Lower leg skin (tissue), 3 donors: Measurements from ENCODE around the gene EVX1.

ENCODE experiments used
- POLR2A ChIP-seq, 2 donors: fragments of 450-650 bp; IDR thresholded peaks; one replicate each; pipeline ENCODE4 v1.6.1; 2016 to 2017; ENCODE audit warnings: antibody characterized with exemption in 2 of 2, mild to moderate bottlenecking in 1 of 2, moderate library complexity in 1 of 2
- TF ChIP-seq, protein P1 (sequence below), 3 donors: fragments of 450-650 bp; IDR thresholded peaks; one replicate each; pipeline ENCODE4 v1.5.1; 2016; ENCODE audit warnings: antibody characterized with exemption in 3 of 3, mild to moderate bottlenecking in 3 of 3, moderate library complexity in 2 of 3

GRCh38 chr7:27211764-27212204 lies 30.8 kb upstream of the EVX1 start:
- TF ChIP-seq, protein P1, sequence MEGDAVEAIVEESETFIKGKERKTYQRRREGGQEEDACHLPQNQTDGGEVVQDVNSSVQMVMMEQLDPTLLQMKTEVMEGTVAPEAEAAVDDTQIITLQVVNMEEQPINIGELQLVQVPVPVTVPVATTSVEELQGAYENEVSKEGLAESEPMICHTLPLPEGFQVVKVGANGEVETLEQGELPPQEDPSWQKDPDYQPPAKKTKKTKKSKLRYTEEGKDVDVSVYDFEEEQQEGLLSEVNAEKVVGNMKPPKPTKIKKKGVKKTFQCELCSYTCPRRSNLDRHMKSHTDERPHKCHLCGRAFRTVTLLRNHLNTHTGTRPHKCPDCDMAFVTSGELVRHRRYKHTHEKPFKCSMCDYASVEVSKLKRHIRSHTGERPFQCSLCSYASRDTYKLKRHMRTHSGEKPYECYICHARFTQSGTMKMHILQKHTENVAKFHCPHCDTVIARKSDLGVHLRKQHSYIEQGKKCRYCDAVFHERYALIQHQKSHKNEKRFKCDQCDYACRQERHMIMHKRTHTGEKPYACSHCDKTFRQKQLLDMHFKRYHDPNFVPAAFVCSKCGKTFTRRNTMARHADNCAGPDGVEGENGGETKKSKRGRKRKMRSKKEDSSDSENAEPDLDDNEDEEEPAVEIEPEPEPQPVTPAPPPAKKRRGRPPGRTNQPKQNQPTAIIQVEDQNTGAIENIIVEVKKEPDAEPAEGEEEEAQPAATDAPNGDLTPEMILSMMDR (IDR thresholded peaks at IDR 0.05) = no peak
- TF ChIP-seq POLR2A (IDR thresholded peaks at IDR 0.05) = no peak
